NK-92 treated with Interleukin-12 subunit alpha and Interleukin-12 subunit beta, amount 100 ng/mL, for 24 hours (cell line): ENCODE measurements around the gene PUM2.
"Not testable (repeated sequence)": the region's sequence is repeated elsewhere in the genome, so short reads cannot be mapped to it uniquely, and the experiment has no call there.

Experiments
- DNase-seq: peaks from one replicate; lab custom pipeline; 2025; lab: John Stamatoyannopoulos, UW

The PUM2 gene

GRCh38 chr2:20234597-20234996 is 116.0 kb downstream of the PUM2 start:
- not testable (repeated sequence) for DNase-seq

GRCh38 chr2:20232837-20233207 is 117.8 kb downstream of the PUM2 start:
- no peak for DNase-seq

DNA sequence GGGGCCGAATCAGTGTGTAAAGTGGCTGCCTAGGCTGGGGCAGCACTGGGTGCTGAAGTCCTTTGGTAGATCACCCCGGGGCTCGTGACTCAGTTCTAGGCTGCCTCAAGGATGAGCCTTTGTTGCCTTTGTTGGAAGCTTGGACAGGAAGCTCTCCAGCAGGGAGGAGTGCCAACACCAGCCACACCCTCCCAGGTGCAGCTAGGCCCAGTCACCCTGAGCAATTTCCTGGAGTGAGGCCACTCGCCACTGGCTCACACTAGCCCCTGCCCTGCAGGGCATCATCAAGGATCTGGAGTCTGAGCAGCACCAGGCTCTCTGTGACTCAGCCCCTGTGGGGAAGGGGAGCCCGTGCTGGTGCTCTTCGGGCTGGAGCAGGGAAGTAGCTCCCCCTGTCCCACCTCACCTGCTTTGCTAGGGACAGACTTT is 119.0 kb downstream of the PUM2 start:
- no peak for DNase-seq

DNA sequence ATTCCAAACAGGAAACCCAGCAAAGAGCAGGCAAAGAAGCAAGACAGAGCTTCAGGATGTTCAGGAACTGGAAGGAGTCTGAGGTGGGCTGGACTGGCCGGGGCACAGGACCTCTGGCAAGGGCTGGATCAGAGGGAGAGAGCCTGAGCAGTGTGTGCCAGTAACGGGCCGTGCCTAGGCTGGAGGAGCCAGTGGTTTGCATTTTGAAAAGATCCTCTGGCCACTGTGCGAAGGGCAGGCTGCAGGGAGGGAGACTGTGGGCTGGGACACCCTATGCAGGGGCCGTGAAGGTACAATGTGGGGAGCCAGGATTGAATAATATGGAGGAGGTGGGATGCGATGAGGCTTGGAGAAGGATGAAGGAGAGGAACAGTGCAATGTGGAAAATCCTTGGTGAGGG is 119.5 kb downstream of the PUM2 start:
- no peak for DNase-seq

GRCh38 chr2:20230114-20230425 is 120.6 kb downstream of the PUM2 start:
- no peak for DNase-seq

GRCh38 chr2:20229322-20230113 is 121.1 kb downstream of the PUM2 start:
- no peak for DNase-seq

DNA sequence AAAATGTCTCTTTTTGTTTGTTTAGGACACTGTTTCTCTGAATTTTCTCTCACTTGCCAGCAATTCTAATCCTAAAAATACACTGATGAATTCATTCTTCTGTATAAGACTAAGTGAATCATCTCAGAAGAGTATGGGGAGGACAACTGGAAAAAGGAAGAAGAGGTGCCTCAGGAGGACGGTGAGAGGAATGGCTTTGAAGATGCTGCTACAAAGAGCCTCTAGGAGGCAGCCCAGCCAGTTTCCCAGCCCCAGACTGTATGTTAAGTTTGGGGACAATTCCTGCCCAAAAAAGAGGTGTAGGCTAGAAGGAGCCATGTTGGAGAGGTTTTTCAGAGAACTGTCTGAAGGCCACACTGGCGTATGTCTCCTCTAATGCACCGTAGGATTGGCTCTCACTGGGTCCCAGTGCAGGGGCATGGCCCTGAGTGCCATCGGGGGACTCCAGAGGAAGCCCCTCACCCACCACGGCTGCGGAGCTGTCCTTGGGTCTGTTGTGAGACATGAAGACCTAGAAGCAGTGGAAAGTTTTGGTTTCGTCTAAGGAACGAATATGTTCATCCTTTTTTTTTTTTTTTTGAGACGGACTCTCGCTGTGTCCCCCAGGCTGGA is 122.6 kb downstream of the PUM2 start:
- no peak for DNase-seq

DNA sequence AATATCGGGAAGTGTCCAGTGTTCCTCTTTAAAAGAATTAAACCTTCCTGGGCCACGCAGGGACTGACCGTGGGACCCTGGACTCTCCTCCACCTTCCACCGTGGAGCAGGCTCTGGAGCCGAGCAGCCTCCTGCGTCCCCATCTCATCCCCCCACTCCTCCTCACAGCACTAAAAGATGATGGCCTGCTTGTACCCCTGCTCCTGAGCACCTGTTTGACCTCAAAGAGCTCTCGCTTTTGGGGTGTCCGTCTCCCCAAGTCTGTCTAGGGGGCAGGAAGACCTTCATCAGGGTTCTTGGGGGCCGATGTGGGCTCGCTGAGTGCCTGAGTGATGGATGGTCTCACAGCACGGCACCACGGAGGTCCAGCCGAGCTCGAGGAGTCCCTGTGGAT is 124.5 kb downstream of the PUM2 start:
- DNase-seq: no peak

DNA sequence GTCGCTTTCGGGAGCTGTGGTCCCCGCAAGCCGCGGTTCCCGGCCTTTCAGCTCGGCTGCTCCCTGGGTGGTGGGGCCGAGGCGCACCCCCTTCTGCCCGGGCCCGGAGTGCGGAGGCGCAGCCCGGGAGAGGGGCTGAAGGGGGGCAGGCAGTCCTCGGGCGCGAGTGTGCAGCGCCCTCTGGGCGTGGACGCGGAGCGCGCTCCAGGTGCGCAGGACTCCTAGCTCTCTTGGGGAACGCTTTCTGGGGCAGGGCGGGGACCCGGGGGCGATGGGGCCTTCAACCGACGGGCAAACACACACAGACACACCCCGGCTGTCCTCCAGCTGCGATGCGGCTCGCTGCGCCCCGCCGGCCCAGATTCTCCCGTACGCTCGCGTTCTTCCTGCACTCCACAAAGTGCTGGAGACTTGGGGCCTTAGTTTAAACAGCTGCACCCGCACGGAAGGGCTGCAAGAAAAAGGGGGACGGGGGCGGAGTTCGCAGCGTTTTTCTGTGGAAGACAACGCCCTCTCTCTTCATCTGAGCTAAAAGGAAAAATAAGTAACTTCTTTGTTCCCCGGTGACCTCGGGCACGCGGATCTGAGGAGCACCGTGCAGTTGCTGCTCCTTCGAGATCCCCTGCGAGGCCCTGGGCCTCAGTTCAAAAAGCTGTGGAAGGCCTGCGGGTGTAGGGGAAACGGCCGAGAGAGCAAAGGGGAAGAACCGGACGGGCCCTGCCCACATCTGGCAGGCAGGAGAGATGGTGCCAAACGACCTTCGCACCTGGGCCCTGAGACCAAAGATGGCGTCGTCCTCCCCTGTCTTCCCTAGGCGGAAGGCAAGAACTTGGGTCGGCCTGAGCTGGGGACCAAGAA is 125.1 kb downstream of the PUM2 start:
- no peak for DNase-seq

GRCh38 chr2:20224716-20225293 is 125.8 kb downstream of the PUM2 start, which contains the start of gene SDC1:
Gene SDC1, minus strand, starts transcription at chr2:20225130. Its CDS starts 263 bp downstream, at chr2:20224867.
- DNase-seq: no peak

DNA sequence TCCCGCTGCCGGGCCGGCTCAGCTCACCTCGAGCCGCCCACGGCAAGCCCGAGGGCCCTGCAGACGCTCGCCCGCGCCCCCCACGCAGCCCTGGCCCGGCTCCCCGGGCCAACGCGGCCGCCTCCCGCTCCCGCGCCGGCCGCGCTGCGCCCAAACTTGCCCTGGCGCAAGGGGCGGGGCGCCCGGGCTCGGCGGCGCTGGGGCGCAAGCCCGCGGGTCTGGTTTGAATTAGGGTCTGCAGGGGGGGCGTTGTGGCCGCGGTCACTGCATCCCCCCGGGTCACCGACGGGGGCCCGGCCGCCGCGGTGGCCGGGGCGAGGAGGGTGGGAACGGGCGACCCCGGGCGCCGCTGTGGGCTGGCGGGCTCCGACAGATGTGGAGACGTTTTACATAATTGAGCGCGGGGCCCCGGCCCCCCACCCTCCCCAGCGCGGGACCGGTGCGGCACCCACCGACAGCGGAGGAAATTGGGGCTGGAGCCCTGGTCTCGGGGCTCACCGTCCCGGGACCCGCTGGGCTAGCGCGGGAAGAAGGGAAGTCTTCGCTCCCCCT is 126.4 kb downstream of the PUM2 start:
- no peak for DNase-seq

DNA sequence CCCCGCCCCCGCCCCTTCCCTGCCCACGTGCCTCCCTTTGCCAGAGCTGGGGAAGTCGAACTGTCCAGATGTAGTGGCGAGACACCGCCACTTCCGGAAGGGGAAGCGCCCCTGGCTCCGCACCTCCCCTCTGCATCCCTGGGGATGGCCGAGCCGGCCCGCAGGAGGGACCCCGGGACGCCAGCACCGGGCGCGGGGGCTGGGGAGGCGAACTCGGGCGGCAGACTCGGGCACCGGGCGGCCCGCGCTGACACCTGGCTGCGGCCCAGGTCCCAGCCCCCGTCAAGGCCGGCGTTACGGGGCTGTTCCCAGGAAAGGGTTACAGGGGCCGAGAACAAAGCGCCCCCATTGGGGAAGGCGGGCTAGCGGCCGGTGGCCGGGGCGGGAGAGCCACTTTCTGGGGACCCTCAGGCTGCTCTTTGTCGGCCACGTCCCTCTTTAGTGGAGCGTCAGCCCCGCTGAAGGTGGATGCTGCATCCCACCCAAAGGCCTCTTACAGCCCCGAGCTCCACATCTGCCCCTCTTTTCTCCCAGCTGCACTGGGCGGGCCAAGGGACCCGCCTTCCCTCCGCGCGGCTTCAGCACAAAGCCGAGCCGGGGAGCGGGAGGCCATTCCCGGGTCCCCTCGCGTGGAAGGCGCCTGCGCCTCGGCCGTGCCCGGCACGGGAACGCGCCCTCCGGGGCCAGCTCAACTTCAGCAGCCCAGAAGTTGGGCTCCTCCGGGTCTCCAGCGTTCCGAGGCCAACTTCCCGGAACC is 127.1 kb downstream of the PUM2 start:
- DNase-seq: no peak

DNA sequence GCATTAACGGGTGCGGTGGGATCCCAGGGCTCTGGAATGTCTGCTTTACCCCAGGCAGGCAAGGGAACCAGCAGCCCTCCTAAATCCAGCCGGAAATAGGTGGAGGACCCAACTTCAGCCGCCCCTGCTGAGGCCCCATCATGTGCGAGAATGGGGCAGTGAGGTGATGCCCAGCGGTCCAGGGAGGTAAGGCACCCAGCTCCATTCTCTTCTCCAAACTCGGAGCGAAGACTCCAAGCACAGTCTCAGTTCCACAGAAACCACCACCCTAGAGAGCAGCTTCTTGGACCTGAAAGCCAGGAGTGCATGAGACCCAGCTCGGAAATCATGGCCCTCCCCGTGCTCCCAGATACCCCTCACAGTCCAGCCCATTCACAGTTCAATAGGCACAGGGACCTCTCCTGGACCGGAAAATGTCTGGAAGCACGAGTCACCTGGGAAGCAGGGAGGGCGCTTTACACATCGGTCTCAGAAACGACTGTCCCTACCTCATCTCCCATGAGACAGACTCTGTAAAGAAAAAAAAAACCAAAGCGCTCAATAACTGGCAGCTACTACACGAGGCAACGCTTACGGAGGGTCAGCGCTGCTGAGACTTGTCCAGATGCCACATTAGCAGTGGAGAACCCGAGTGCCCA is 127.8 kb downstream of the PUM2 start:
- no peak for DNase-seq

- DNase-seq: no peak
These were observed 128.5 kb downstream of the PUM2 start for GRCh38 chr2:20222014-20222768.

GRCh38 chr2:20221555-20221973 is 129.1 kb downstream of the PUM2 start:
- DNase-seq: no peak

DNA sequence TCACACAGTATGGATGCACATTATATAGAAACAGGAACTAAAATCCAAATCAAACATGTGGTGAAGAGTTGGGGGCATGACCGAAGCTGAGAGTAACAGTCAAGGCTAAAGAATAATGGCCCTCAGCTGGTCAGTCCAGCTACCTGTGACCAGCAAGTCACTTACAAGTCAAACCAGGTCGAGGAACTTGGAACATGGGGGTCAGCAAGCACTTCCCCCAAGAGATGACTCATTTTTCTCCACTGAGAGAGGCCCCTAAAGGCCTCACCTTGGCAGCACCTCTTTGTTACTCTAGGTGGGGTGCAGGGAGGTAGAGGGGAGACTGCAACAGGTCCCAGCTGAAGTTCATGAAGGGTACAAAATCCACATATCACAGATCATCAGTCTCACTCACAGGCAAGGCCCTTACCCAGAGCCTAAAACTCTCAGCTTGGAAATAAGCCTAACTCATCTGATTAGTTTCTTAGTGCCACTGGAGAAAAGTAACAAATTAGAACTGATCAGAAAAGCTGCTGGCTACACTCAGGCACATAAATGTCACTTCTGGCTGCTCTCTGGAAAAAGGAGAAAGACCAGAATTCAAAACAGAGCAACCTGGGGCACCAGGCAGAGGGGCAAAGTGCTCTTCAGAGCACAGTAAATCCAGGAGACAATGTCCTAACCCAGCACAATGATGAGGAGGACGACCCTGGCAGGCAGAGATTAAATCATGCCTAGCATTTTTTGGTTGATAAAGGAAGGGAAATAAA is 129.7 kb downstream of the PUM2 start:
- DNase-seq: no peak

DNA sequence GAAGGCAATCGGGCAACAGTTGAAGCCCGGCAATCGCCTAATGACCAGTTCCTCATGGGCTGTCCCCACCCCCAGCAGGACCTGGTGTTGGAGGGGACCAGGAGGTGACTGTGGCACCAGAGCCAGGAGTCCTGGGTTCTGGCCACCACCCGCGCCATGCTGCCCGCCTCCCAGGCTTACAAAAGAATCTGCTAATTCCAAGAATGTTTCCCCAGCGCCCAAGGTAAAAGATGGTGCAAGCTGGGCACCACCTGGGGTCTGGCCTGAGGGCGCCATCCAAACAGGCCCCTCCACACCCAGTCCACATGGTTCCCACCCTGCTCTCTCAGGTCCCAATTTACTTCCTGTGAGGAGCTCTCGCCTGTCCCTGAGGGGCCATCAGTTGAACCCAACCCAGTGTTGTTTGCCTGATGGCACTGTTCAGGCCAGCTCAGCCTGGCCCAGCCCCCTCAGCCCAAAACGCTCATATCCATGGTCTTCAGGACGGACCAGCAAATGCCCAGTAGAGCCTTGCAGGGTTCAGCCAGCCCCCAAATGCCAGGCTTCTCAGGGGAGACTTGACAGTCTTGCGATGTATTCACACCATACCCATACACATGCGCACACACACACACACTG is 130.8 kb downstream of the PUM2 start:
- no peak for DNase-seq

GRCh38 chr2:20218331-20219320 is 132.0 kb downstream of the PUM2 start:
- DNase-seq: no peak
